HEK293T (cell line): ENCODE measurements around the gene LZTS3.

ENCODE experiments used
- CTCF ChIA-PET: fragments of 350-600 bp; formaldehyde crosslinking; extraction: SDS; loops from one replicate; lab custom pipeline; 2021; ENCODE audit warnings: antibody characterized with exemption, inconsistent platforms; lab: Yijun Ruan, JAX
- POLR2A ChIA-PET: fragments of 350-600 bp; formaldehyde crosslinking; extraction: SDS; loops from one replicate; lab custom pipeline; 2020; ENCODE audit warnings: antibody characterized with exemption, inconsistent platforms; lab: Yijun Ruan, JAX
- DNase-seq: peaks from one replicate; pipeline ENCODE4 v3.0.0; 2012; ENCODE audit warnings: mixed read lengths; ENCODE audit errors: extremely low spot score
- ARNT ChIP-seq: fragments of 450-650 bp; IDR thresholded peaks from 2 replicates; pipeline ENCODE4 v1.6.1; 2017; ENCODE audit warnings: mild to moderate bottlenecking
- BHLHE40 ChIP-seq: fragments of 450-650 bp; IDR thresholded peaks from 2 replicates; pipeline ENCODE4 v1.6.1; 2016; ENCODE audit warnings: mild to moderate bottlenecking, moderate library complexity, borderline replicate concordance
- CTBP1 ChIP-seq: fragments of 450-650 bp; IDR thresholded peaks from 2 replicates; pipeline ENCODE4 v1.6.1; 2016; ENCODE audit warnings: borderline replicate concordance
- ELF4 ChIP-seq: fragments of 450-650 bp; IDR thresholded peaks from 2 replicates; pipeline ENCODE4 v1.6.1; 2017; ENCODE audit warnings: antibody characterized with exemption
- FOXA1 ChIP-seq: fragments of 450-650 bp; IDR thresholded peaks from 2 replicates; pipeline ENCODE4 v1.6.1; 2016; ENCODE audit warnings: mild to moderate bottlenecking
- FOXK2 ChIP-seq: fragments of 450-650 bp; IDR thresholded peaks from 2 replicates; pipeline ENCODE4 v1.6.1; 2016; ENCODE audit warnings: mild to moderate bottlenecking
- FOXM1 ChIP-seq: fragments of 450-650 bp; IDR thresholded peaks from 2 replicates; pipeline ENCODE4 v1.6.1; 2017; ENCODE audit warnings: mild to moderate bottlenecking, borderline replicate concordance
- HDGF ChIP-seq: fragments of 450-650 bp; IDR thresholded peaks from 2 replicates; pipeline ENCODE4 v1.6.1; 2017; ENCODE audit warnings: antibody characterized with exemption, borderline replicate concordance
- L3MBTL2 ChIP-seq: fragments of 450-650 bp; conservative IDR thresholded peaks from 2 replicates; pipeline ENCODE4 v1.6.1; 2016; ENCODE audit warnings: mild to moderate bottlenecking
- LEF1 ChIP-seq: fragments of 450-650 bp; IDR thresholded peaks from 2 replicates; pipeline ENCODE4 v1.6.1; 2017; ENCODE audit warnings: mild to moderate bottlenecking, borderline replicate concordance
- NFRKB ChIP-seq: fragments of 450-650 bp; IDR thresholded peaks from 2 replicates; pipeline ENCODE4 v1.6.1; 2016; ENCODE audit warnings: mild to moderate bottlenecking, moderate library complexity
- PKNOX1 ChIP-seq: fragments of 450-650 bp; IDR thresholded peaks from 2 replicates; pipeline ENCODE4 v1.6.1; 2016
- SP1 ChIP-seq: fragments of 450-650 bp; IDR thresholded peaks from 2 replicates; pipeline ENCODE4 v1.6.1; 2017
- SUZ12 ChIP-seq: fragments of 450-650 bp; IDR thresholded peaks from 2 replicates; pipeline ENCODE4 v1.6.1; 2016; ENCODE audit warnings: mild to moderate bottlenecking
- TARDBP ChIP-seq: fragments of 450-650 bp; IDR thresholded peaks from 2 replicates; pipeline ENCODE4 v1.6.1; 2016
- ZNF384 ChIP-seq: fragments of 450-650 bp; IDR thresholded peaks from 2 replicates; pipeline ENCODE4 v1.6.1; 2016

Gene LZTS3

DNA sequence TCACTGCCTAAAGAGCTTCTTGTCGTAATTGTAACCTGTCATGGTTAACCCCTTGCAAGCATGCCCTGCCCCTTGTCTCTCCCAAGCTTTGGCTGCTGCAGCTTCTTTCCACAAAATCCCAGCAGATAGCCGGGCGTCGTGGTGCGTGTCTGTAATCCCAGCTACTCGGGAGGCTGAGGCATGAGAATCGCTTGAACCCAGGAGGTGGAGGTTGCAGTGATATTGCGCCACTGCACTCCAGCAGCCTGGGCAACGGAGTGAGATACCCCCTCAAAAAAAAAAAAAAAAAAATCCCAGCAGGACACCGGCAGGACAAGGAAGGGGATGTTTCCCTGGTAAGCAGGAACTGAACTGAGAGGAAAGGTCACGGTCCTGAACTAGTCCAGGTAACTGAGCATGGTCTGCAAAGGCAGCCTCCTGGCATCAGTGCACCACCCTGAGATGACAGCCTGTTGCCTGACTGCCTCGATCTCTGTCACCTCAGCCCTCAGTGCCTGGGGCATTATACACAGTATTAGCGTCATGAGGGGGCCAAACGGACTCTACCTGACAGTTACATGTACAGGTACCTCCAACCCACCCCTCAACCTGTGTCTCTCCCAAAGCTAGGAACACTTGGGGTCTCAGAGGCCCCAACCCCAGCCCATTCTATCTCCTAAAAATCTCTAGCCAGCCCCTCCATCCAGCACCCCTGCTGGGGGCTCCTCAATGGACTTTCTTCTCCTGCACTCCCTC, 1.8 kb downstream of the LZTS3 start:
- CTCF ChIA-PET: interaction anchor here (0.6 kb wide), 1 partner anchor 99 kb away, joined by 4 read pairs; no protein-coding TSS in a partner anchor
- TF ChIP-seq L3MBTL2 (no peak), SP1 (no peak), ELF4 (no peak), NFRKB (no peak), TARDBP (no peak), BHLHE40 (no peak), PKNOX1 (no peak), FOXK2 (no peak), SUZ12 (no peak), ZNF384 (no peak)
- DNase-seq: no peak
- POLR2A ChIA-PET: interaction anchor here (1.8 to 2.9 kb wide), 3 partner anchors 10 to 12 kb away, joined by 4 to 13 read pairs (median 13); partner anchors contain the start of genes FASTKD5 and UBOX5

- no peak for DNase-seq
- ChIA-PET POLR2A (interaction anchor here (1.3 kb wide), 1 partner anchor 10 kb away, joined by 3 read pairs; the partner anchor contains the start of genes FASTKD5 and UBOX5), CTCF (no interaction called here)
- TF ChIP-seq SP1 (no peak), FOXM1 (no peak)
Observed at GRCh38 chr20:3168829-3169590, 4.3 kb downstream of the LZTS3 start.

DNA sequence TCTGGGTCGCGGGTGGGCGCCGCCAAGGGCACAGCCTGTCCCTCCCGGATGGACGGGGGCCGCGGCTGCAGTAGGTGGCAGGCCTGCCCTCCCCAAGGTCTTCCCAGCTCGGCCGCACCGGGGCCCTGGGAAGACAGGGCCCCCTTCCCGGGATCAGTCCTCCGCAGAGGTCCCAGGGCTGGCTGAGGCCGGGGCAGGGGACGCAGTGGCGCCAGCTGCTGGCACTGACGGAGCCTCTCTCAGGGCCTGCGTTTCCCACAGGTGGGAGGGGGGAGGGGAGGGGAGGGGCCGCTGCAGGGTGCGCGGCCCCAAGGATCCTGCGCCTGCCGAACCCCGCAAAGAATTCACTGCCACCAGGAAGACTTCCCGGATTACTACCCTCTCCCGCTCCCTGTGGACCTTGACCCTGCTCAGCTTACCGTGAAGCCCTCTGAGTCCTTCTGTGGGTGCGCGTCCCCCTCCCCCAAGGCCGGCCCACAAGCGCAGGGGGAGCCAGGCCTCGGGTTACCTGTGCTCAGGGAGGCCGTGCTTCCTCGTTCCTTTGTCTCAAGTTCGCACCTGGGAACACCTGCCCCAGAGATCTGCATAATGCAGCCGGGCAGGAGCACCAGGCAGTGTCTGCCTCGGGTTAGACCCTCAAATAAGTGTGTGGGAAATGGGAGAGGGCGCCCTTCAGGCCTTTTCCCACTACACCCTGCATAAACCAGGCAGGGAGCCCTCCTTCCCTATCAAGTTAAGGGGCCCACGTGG, 5.1 kb downstream of the LZTS3 start:
- CTCF ChIA-PET: no interaction called here
- POLR2A ChIA-PET: no interaction called here
- TF ChIP-seq LEF1 (no peak), FOXK2 (no peak), ARNT (no peak), L3MBTL2 (no peak), FOXM1 (no peak), NFRKB (no peak), SP1 (no peak), TARDBP (no peak), ZNF384 (no peak)
- no peak for DNase-seq

- POLR2A ChIA-PET: no interaction called here
- no peak for TF ChIP-seq ELF4
- CTCF ChIA-PET: no interaction called here
Observed at GRCh38 chr20:3167738-3168078, 5.6 kb downstream of the LZTS3 start.

DNA sequence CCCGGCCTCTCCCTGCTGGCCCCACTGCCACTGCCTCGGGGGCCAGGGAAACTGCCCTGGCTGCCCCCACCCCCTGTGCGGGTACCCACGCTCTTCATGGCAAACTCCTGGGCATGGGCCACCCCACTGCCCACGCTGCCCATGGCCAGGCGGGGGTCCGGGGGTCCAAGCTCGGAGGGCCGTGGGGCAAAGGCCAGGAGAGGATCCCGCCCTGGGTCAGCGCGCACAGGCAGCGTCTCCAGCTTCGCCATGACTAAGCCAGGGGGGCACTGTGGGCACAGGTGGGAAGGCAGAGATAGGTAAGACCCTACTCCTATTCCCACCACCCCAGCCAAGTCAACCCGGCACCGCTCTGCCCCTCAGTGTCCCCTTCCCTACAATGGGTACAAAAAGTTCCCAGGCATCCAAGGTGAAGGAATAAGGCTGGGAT, 6.4 kb downstream of the LZTS3 start:
- DNase-seq: no peak
- TF ChIP-seq ZNF384 (no peak), NFRKB (no peak), PKNOX1 (no peak), HDGF (no peak), CTBP1 (no peak)
- POLR2A ChIA-PET: no interaction called here
- CTCF ChIA-PET: no interaction called here

More at GRCh38 chr20:3167738-3168078, 5.6 kb downstream of the LZTS3 start:
- DNase-seq: no peak

DNA sequence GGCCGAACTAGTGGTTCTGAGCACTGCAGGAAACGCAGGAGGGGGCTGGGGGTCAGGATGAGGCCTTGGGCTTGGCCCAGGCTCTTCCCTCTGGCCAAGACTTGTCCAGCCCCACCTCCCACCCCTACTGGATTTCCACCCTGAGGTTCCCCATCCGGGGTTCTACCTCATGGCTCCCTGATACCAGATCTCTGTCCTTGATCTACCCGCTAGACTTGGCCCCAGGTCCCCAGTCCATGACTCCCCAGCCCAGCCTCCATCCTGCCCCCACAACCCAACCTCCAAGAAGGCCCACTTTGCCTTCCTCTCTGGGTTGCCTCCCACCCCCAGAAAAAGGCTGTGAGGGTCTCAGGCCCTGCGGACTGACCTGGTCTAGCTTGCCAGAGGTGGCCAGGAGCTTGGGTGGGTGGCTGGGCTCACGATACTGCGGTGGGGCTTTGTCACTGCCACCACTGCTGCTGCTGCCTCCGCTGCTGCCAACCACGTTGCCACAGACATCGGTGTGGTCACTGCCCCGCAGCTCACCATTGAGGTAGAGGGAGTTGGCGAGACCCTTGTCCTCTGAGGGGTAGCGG, 6.9 kb downstream of the LZTS3 start:
- CTCF ChIA-PET: no interaction called here
- DNase-seq: no peak
- POLR2A ChIA-PET: no interaction called here
- TF ChIP-seq ZNF384: no peak
- no peak for TF ChIP-seq ARNT
- no peak for TF ChIP-seq HDGF
- no peak for TF ChIP-seq SUZ12
- no peak for TF ChIP-seq FOXK2
- no peak for TF ChIP-seq LEF1
- TF ChIP-seq CTBP1: no peak
- TF ChIP-seq TARDBP: no peak
- TF ChIP-seq SP1: no peak
- no peak for TF ChIP-seq FOXM1
- no peak for TF ChIP-seq L3MBTL2
- no peak for TF ChIP-seq PKNOX1
- no peak for TF ChIP-seq NFRKB
- TF ChIP-seq FOXA1: no peak
- no peak for TF ChIP-seq ELF4
- TF ChIP-seq BHLHE40: no peak
